ENCODE measurements around the gene AACS.

The AACS gene

DNA sequence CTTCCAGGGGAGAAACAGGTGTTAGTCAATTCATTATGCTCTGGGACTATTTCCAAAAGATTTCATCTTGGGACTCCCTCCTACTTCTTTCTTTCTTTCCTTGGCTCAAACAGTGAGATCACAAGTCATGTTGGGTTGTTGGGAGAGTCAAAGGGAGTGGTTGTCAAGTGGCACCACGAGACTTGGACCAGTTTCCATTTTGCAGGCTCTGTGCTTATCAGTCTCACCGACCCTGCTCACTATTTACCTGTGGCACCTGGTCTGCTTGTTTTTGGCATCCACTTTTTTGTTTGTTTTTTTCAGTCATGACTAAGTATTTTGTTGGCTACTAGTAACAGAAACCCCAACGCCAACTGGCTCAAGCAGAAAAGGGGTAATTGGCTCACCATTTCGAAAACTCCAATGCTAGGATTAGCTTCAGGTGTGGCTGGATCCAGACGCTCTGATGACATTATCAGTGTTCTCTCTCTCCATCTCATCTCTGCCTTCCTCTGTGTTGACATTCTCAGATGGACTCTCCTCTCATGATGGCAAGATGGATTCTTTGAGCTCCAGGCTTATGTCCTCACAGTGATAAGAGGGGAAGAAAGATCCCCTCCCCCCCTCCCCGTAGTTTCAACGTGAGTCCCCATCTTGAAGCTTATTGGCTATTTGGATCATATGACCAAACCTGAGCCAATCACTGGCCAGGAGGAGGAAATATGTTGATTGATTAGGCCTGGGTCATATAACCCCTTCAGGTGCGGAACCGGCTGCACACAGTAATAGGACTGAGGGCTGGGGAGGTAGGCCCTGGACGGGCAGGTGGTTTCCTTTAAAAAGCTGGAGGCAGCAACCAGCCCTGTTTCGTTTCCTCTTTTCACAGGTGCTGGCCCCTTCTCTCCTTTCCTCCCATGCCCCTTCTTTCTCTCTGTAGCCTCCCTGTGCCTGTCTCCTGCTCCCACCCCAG is 84.2 kb downstream of the AACS start:
- FAIRE-seq (no peak), DNase-seq (ENCODE audit: insufficient read length, low spot score) (no peak)

DNA sequence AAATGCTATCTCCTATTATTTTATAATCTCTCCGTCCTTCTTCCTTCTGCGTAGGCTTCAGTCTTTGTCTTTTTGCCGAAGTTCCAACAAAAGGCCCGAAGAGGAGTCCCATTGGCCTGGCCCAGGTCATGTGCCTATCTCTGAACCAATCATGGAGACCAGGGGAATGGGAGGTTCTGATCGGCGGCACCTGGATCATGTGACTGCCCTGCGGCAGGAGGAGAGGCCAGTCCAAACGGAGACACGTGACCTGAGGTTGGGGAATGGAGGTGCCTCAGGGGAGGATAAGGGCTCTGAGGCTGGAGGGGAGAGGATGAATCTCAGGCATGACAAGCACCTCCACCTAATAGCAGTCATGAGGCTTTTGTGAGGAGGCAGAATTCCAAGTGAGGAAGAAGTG is 86.0 kb downstream of the AACS start:
- FAIRE-seq (no peak), DNase-seq (ENCODE audit: insufficient read length, low spot score) (no peak)

DNA sequence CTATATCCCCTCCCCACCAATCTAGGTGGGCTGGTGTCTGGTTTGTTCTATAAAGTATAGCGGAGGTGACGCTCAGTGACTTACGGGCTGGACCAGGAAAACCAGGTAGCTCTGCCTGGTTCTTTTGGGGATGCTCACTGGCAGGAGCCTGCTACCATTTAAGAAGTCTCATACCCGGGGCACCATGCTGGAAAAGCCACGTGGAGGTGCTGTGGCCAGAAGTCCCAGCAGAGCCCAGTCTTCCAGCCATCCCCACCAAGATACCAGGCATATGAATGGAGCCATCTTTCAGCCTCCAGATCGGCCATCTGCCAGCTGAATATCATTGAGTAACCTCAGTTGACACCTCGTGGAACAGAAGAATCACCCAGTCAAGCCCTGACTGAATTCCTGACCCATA is 87.2 kb downstream of the AACS start:
- no peak for FAIRE-seq
- no peak for DNase-seq (ENCODE audit: insufficient read length, low spot score)

DNA sequence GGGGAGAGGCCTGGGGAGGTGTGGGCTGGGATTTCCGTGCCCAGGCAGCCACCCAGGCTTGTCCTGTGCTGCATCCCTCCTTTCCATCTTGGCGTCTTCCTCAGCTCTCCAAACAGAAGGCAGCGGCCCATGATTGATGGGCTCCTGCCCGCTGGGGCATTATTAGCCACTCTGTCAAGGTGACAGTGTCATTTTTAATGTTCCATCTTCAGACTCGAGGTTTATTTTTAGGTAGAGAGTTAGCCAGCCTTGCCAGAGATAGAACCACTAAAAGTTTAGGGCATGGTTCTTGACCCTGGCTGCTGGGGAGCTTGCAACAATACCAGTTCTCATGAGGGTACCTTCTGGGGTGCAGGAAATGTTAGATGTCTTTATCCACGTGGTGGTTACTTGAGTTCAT is 90.1 kb downstream of the AACS start:
- DNase-seq (ENCODE audit: insufficient read length, low spot score) (no peak), FAIRE-seq (no peak)

DNA sequence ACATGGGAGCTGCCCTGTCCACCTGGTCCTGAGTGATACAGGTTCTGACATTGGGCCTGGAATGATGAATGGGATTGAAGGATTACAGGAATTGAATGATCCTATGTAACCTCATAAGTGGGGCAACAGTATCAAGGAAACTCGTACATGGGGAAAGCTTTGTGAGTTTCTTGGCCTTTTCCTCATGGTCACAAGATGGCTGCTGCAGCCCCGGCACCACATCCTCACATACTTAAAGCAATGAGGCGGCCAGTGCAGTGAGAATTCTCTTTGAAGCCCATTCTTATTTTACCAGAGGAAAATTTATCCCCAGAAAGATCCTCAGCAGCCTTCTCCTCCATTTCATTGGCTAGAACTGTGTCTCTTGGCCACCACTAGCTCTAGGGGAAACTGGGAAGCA is 91.9 kb downstream of the AACS start:
- DNase-seq (ENCODE audit: insufficient read length, low spot score) = no peak
- no peak for FAIRE-seq

DNA sequence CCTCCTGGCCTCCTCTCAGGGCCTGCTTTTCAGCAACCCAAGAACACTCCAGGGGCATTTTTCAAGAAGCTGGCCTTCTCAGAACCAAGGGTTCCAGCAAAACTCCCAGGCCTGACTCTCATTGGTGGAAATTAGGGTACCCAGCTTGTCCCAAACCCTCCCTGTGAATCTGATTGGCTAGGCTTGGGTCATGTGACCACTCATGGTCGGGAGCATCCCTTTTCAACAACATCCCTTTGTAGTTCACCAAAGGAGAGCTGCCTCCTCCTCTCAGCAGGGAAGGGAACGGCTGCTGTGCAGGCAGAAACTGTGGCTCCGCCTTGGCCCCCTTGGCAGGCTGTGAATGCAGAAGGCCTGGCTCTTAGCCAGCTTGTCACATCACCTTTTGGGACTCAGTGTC is 94.5 kb downstream of the AACS start:
- DNase-seq (ENCODE audit: insufficient read length, low spot score) (no peak), FAIRE-seq (no peak)

DNA sequence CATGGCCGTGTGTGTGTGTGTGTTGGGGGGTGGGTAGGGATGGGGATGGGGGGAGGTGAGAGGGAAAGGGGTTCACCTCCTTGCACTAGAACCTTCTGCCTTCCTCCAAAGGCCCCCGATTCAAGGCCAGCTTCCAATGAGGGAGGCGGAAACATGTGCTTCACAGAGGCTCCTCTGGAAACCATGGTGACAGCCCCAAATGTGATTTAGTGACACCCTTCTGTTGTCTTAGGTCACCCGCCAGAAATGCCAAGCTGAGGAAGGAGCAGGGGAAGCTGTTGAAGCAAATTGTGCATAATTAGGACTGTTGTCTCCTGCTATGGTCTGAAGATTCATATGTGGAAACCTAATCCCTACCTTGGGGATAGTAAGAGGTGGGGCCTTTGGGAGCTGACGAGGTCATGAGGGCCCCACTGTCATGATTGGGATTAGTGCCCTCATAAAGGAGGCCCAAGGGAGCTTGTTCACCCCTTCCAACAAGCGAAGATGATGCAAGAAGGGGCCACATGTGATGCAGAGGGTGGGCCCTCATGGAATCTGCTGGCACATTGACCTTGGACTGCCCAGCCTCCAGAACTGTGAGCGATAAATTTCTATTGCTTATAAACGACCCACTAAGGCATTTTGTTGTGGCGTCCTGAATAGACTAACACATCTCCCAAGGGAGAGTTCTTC is 95.2 kb downstream of the AACS start:
- DNase-seq (ENCODE audit: insufficient read length, low spot score) = no peak
- no peak for FAIRE-seq

DNA sequence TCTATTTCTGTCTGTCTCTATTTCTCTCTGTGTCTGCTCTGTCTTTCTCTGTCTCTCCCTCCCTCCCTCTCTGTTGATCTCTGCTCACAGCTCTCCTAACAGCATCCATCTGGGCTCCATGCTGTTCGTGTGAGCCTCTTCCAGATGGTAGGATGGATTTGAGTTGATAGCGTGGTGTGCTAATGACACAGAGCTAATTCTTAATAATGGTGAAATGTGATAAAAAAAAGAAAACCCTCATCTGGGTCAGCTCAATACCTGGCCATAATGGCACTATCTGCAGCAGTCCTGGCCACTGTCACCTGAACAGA is 96.4 kb downstream of the AACS start:
- DNase-seq (ENCODE audit: insufficient read length, low spot score) (no peak), FAIRE-seq (no peak)

DNA sequence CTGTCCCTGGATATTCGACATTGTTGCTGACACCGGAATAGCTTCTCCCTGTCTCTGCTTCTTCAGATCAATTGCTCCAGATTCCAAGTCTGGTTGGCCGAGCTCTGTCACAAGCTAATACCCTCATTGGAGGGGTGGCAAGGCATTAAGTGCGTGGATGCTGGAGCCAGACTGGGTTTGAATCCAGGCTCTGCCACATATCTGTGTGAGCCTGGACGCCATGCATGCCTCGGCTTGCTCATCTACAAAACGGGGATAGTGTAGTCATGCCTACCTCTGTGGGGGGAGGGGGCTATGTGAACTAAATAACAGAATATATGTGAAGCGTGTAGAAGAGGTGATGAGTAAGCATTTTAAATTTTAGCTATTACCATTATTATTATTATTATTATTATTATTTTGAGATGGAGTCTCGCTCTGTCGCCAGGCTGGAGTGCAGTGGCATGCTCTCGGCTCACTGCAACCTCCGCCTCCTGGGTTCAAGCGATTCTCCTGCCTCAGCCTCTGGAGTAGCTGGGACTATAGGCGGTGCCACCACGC is 97.3 kb downstream of the AACS start:
- FAIRE-seq = no peak
- no peak for DNase-seq (ENCODE audit: insufficient read length, low spot score)

DNA sequence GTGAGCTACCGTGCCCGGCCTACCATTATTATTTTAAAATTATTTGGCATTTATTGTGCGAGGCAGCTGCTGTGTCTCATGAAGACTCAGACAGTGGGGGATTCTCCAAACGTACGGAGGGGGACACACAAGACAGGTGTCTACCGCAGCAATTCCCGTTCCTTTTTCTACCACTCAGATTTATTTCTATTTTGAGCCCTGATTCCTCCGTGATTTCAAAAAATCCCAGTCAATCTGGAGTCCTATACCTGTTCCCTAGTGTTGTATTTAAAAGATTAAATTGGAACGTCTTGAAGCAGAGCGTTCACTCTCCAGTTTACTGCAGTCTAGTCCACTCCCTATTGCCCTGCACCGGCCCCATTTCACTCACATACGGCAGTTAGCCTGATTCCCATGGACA is 97.9 kb downstream of the AACS start:
- FAIRE-seq (no peak), DNase-seq (ENCODE audit: insufficient read length, low spot score) (no peak)

DNA sequence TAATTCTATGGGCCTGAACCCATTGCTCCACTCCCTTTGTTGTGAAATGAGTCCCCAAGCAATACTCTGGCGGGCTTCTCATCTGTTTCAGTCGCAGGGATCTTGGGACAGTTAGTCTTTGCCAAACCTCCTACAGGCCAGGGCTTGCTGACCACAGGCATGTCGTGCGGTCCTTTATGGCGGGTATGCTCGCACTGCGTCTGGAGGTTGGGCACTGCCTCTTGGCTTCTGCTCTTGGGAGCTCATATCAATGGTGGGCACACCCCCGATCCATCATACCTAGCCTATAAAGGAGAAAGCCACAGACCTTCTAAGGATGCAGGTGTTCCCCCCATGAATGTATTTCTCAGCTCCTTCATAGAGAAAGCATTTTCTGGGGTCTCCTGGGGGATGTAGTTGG is 99.3 kb downstream of the AACS start:
- FAIRE-seq (no peak), DNase-seq (ENCODE audit: insufficient read length, low spot score) (no peak)

DNA sequence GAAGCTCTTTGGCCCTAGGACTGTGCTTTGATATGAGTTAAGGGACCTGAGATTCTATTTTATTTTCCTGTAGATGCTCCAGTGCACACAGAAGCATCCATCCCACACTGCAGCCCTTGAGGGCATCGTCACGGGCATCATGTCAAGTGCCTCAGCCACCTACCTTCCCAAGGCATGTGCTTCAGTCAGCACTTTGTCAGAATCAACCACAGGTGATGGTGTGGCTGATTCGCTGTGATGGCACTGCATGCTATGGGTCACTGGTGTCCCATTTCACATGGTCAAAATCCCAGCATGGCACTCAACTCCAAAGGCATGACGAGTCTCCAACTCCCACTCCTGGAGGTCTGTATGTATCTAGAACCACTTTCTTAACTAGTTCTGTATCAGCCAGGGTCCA is 100.8 kb downstream of the AACS start:
- no peak for FAIRE-seq
- no peak for DNase-seq (ENCODE audit: insufficient read length, low spot score)

DNA sequence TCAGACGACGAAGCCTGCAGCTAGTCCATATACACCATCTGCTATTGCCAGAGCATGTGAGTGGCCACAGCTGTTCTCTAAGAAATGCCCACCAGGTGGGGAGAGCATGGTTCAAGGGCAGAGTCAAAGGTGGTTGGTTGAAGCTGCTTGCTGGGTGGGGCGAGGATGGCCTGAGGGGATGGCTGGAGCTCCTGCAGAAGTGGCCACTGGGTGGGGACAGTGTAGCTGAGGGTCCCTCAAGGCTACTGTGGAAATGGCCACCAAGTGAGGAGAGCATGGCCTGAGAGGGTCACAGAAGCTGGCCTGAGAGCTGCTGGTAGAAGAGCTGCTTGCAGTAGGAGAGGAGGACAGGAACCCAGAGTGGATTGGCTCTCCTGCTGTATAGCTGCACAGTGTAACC is 102.4 kb downstream of the AACS start:
- DNase-seq (ENCODE audit: insufficient read length, low spot score) = no peak
- FAIRE-seq = no peak

DNA sequence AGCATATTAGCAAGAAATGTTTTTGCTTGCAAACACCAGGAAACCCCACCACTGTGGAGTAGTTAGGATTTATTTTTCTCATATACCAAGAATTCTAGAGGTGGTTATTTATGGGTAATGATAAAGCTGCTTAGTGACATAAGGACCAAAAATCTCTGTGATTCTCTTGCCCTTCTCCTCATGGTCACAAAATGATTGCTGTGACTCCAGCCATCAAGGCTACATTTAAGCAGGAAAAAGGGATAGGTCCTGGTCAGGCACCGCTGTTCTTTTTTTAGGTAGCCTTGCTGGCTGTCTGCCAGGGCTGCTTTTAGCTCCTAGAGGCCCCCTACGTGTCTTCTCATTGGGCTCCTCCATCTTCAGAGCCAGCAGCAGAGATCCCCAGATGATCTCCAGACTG is 104.2 kb downstream of the AACS start:
- no peak for FAIRE-seq
- DNase-seq (ENCODE audit: insufficient read length, low spot score) = no peak

DNA sequence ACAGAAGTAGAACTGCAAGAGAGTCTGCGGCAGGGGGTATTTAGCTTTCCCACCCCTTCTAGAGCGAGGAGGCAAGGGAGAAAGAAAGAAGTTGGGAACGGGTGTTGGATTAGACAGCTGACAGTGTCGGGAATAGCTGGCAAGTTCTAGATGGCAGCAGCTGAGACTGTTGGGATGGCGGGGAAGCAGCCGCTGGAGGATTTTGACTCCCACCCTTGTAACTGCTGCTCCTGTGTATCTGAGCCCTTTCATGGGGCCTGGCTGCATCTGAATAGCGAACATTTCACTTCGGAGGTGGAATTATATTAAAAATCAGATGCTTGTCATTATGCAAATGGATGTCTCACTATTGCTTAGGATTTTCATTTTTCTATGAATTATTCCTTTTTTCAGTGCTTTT is 104.6 kb downstream of the AACS start:
- DNase-seq (ENCODE audit: insufficient read length, low spot score) (no peak), FAIRE-seq (no peak)

DNA sequence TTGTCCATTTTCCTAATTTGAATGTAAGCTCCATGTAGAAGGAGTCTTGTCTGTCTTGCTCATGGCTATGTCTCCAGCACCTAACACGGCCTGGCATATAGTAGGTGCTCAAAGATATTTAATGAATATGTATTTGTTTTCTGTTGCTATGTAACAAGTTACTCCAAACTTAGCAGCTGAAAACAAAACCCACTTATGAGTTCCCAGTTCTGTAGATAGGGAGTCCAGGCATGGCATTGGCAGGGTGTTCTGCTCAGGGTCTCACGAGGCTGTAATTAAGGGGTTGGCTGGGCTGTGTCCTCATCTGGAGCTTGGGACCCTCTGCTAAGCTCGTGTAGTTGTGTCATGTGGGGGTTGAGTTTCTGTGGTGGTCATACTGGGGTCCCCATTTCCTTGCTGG is 106.0 kb downstream of the AACS start:
- no peak for FAIRE-seq

DNA sequence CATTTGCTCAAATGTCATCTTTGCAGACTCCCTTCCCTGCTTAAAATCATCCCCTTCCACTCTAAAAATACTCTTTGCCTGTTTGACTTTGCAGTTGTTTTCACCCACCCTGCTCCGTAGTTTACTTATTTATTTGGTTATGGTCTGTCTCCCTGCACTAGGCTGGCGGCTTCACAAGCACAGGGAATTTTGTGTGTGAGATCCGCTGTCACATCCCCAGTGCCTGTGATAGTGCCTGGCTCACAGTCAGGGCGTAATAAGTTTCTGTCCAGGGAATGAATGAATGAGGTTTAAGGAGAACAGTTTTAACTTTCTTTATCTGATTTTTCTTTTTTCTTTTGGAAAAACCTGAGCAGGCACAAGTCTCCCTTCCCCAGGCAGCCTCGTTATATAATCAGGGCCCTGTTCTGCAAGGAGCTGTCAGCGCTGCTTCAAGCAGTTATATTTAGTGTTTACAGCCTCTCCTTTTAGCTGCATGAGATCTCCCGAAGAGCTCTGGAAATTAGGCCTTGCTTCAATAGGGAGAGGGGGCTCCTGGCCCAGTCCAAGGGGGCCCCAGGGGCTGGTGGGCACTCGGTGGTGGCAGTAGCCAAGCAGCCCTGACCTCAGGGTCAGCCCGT is 107.1 kb downstream of the AACS start:
- no peak for FAIRE-seq

More for the DNA sequence above, 106.0 kb downstream of the AACS start:
- DNase-seq (ENCODE audit: insufficient read length, low spot score) = no peak

DNA sequence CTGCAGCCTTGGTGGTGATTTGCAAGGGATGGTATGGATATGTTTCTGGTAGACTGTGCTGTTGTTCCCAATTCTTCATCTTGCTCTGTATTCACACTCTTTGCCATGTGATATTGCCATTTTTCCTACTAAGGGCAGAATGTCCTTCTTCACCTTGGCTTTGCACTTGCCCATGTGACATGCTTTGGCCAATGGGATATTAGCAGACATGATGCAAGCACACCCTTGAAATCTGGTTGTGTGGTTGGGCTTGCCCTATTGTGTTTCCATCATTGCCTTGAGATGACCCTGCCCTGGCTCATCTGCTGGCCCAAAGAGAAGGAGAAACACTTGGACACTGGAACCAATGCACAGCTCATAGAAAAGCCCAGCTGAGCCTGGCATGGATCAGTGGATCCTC is 110.3 kb downstream of the AACS start:
- FAIRE-seq (peak; percentile 57), DNase-seq (ENCODE audit: insufficient read length, low spot score) (no peak)

More for the DNA sequence above, 107.1 kb downstream of the AACS start:
- no peak for DNase-seq (ENCODE audit: insufficient read length, low spot score)

DNA sequence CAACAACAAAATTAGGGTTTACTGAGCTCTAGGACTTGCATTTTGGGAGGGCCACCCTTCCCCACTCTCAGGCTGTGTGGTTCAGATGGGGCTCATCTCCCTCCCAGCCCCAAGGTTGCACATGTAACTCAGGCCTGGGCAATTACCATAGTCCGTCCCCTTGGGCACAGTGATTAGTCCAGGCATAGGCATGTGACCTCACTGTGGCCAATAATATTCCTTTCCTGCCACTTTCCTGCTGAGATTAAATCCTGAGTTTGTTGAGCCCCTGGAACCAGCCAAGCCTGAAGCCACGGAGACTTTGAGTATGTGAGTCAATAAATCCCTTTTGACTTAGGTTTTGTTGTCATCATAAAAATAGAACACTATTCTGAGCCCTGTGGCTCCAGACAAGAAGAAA is 113.0 kb downstream of the AACS start:
- DNase-seq (ENCODE audit: insufficient read length, low spot score) (no peak), FAIRE-seq (no peak)

DNA sequence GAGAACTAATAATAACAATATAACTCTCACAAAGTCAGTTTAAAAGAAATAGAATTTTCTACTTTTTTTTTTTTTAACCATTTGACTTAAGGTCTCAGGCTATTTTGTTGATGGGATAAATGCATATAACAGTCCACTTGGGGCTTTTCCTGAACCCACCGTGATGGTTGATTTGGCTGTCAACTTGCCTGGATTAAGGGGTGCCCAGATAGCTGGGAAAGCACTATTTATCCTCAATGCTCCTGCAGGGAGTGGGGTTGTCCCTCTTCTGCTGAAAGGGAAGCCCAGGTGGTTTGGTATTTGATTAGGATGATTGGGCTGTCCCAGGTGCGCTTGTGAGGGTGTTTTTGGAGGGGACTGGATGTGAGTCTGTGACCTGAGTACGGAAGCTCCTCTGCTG is 114.9 kb downstream of the AACS start:
- FAIRE-seq (no peak), DNase-seq (ENCODE audit: insufficient read length, low spot score) (no peak)

DNA sequence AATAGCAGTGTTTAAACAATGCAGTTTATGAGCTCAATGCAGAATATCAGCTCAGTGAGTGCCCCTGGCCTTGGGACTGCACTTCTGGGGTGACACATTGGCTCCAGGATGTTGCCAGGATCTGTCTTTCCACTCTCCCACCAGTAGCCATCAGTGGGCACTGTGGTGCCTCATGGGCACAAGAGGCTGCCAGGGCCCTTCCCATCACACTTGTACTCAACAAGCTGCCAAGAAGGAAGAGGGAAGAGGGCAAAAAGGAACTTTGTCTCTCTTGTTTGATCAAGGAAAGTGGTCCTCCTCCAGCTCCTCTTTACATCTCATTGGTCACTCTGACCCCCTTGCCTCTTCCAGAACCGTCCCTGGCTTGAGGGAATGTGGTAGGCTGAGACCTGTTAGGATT is 115.9 kb downstream of the AACS start:
- DNase-seq (ENCODE audit: insufficient read length, low spot score) (no peak), FAIRE-seq (no peak)

Measured in HTR-8/SVneo (cell line).